ENCODE data around the gene CENPK.
A peak's percentile ranks its signal among the peaks of the same experiment; 100 is the strongest.
"Not testable (repeated sequence)": the region's sequence is repeated elsewhere in the genome, so short reads cannot be mapped to it uniquely, and the experiment has no call there.

Gene CENPK, protein sequence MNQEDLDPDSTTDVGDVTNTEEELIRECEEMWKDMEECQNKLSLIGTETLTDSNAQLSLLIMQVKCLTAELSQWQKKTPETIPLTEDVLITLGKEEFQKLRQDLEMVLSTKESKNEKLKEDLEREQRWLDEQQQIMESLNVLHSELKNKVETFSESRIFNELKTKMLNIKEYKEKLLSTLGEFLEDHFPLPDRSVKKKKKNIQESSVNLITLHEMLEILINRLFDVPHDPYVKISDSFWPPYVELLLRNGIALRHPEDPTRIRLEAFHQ

DNA sequence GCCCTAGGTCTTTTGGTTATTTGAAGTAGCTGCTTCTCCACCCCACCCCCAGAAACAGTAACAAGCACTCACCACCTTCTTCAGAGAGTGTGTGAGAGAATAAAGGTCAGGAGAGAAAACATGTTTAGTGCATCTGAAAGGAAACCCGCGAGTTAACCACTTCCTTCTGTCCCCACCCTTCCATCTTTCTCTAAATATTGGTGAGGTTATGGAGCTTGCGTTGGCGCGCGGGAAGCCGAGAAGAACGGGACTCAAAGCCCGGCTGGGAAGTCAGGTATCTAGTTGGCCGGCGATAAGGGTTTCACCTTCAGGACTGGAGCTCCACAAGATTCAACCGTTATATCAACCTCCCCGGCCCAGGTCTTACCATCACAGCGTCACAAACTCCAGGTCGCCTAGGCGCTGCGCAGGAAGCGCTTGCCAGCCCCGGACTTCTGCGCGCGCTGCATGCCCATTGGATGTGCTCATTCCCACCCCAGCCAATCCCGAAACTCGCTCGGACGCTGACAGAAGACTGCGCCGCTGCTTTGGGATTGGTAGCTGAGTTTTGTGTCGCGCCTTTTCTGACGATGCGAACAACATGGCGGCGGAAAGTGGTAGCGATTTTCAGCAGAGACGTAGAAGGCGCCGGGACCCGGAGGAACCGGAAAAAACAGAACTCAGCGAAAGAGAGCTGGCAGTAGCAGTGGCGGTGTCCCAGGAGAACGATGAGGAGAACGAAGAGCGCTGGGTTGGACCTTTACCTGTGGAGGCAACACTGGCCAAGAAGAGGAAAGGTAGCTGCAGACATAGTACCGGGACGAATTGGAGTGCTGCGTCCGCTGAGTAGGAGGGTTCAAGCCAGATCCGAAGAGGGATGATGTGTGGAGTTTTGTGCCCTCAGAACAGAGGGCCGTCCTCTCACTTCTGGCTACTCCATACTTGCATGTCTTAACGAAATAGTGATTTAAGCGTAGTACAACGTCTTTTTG is at the start of gene CENPK, which contains the start of gene PPWD1:
CENPK (minus strand) TSS at position 438 of the 971 bp plus-strand sequence. CDS start 8,261 bp downstream, outside the sequence.
PPWD1 (plus strand) TSS at position 566 of the 971 bp plus-strand sequence; CDS start at position 581, 15 bp downstream.
- DNase-seq: peak; percentile 92

DNA sequence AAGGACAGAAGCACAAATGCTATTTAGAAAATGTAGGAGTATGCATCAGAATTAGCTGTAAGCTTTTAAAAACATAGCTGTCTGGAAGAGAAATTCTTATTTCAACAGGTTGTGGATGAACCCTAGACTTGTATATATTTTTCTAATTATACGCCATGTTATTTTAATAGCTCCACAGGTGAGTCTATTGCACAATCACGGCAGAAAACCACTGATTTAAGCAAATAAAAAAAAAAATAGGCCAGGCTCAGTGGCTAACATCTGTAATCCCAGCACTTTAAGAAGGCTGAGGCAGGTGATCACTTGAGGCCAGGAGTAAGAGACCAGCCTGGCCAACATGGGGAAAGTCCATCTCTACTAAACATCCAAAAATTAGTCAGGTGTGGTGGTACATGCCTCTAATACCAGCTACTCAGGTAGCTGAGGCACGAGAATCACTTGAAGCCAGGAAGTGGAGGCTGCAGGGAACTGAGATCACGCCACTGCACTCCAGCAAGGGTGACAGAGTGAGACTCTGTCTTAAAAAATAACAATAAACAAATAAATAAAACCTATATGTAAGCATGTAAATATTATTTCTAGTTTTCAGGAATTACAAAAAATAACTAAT is 49.4 kb upstream of the CENPK start:
- DNase-seq: no peak

DNA sequence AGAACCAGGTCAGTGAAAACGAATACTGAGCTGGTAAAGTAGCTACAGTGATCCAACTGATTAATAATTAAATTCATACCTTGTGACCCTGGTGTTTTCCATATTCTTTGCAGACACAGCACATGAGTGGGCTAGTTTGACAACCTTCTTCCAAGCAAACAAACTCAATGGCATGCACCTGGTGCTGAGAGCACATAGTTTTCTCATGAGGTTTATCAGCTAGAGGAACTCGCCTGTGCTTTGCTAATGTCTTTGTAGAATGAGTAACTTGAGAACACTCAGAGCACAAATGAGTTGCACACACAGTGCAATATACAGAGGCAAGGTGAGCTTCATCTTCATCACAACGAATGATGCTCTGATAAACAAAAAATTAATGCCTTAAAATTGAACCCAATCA is 48.6 kb upstream of the CENPK start:
- DNase-seq: peak; percentile 23

DNA sequence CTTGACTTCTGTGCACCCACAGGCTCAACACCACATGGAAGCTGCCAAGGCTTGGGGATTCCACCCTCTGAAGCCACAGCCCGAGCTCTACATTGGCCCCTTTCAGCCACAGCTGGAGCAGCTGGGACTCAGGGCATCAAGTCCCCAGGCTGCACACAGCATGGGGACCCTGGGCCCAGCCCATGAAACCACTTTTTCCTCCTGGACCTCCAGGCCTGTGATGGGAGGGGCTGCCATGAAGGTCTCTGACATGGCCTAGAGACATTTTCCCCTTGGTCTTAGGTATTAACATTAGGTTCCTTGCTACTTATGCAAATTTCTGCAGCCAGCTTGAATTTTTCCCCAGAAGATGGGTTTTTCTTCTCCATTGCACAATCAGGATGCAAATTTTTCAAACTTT is 38.8 kb upstream of the CENPK start:
- not testable (repeated sequence) for DNase-seq

DNA sequence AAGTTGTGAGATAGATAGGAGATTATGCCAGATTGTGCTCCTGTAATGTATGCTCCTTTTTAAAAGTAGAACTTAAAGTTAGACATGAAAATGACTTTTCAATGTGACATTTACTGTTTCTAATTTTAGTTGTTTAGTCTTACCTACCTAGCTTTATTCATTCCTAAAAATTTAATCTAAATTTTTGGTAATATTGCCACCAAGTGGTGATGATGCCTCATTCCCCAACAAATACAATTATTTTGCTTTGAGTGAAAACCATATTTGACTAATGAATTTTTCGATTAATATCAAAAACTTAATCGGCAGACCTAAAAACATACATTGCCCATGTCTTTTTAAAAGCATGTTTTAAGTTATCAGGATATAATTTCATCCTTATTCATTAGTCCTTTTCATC is 25.7 kb upstream of the CENPK start:
- no peak for DNase-seq

DNA sequence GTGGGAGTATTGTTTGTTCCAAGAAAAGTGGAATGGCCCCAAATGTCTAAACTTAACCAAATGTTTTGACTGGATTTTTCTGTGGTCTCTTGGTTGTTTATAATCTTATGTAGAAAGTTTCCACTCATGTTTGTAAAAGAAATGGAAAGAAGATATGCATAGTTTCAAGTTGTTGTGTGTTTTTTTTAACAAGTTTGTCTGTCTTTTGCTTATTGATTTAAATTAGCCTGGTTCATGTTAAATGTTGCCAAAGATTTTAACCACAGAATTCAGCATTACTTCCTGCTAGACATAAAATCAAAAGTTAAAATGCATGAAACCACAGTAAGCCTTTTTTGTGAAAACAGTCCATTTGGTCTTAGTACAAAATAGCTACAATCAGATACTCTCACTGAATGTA is 14.2 kb upstream of the CENPK start:
- no peak for DNase-seq

DNA sequence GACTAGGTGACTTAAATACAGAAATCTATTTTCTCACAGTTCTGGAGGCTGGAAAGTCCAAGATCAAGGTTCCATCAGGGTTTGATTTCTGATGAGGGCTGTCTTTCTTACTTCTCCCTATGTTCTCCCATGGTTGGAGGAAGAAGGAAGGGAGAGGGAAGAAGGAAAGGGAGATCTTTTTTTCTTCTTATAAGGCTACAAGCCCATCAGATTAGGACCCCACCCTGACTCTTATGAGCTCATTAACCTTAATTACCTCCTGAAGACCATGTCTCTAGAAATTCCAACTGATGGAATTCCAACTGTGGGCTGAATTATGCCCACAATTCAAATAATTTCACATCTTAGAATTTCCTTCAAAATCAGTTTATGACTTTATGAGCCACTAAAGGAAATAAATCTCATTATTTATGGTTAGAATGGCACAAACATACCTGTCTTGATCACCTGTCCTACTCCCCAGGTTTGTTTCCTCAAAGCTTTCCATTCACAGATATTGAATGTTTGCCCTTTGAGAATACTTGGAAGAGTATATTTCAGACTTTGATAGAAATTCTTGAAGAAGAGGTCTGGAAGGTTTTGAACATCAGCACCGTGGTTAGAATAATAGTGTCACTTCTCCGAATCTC is 7.7 kb upstream of the CENPK start:
- no peak for DNase-seq

DNA sequence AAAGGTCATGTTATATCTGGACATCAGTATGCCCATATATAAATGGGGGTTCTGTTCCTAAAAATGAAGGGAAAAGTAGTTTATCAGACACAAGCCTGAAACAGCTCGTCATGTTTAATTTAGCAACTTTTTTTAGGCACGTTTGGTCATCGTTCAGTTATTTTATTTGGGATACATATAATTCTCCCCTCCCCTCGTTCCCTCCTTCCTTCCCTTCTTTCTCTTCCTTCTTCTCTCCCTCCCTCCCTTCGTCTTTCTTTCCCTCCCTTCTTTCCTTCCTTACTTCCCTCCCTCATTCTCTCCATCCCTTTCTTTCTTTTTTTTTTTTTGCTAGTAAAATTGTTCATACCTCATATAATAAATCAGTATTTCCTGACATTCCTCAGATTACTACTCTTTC is 3.5 kb upstream of the CENPK start:
- DNase-seq: no peak

DNA sequence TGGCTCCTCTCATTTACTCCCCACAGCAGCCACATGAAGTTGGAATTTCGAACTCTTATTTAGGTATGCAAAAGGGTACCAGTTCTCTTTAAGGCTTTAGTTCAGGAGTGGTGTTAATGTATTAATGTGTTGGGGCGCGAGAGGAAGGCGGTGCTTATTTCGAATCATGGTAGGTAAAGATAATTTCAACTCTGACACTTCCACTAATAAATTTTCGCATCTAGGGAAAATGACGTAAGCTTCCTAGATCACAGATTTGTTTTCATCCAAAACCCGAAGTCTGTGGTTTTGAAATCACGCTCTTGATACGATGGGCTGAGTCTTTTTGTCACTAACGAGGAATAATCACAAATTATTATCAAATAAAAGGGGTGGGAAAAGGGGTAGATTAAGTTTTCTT is 809 bp upstream of the CENPK start:
- DNase-seq: no peak

DNA sequence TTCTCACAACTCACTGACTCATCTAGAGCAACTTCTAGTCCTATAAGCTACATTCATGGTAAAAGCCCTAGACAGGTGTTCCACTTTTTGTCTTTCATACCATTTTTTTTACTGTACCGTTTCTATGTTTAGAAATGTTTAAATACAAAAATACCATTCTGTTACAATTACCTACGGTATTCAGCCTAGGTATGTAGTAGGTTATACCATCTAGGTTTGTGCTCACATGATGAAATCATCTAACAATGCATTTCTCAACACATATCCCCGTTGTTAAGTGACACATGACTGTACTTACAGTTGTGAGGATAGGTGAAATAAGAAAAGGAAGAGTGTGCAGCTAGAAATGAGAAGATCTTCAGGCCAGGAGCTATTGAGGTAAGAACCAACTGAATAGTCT is 6.2 kb downstream of the CENPK start:
- no peak for DNase-seq

DNA sequence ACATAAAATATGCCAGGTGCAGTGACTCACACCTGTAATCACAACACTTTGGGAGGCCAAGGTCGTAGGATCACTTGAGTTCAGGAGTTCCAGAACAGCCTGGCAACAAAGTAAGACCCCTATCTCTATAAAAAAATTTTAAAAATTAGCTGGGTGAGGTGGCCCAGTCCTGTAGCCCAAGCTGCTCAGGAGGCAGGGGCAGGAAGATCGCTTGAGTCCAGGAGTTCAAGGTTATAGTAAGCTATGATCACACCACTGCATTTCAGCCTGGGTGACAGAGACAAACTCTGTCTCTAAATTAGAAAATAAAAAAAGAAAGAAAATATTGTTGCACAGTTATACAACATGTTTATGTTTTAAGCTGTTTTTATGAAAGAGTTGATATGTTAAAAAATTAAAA is 6.8 kb downstream of the CENPK start:
- no peak for DNase-seq

DNA sequence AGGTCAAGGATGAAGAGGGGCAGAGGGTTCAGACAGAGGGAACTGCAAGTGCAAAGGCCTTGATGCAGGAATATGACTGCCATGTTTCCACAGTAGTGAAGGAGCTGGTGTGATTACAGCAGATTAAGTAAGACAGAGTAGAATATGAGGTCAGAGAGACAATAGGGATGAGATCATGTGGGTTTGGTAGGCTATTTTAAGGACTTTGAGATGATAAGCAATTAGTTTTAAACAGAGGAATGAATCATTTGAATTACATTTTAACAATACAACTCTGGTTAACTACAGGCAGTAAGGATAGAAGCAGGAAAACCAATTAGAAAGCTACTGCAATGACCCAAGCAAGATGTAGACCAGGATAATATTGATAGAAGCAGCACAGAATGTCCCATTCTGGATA is 7.7 kb downstream of the CENPK start:
- no peak for DNase-seq

DNA sequence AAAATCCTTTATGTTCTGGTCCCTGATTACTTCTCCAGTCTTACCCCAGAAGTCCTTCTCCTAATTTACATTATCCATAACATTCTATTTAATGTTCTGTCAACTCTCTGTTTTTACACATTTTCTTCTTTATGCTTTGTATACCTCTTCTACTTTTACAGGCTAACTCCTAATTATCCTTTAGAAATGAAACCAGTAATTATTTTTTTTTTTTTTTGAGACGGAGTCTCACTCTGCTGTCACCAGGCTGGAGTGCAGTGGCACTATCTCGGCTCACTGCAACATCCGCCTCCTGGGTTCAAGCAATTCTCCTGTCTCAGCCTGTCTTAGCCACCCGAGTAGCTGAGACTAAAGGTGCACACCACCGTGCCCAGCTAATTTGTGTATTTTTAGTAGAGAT is 9.0 kb downstream of the CENPK start:
- DNase-seq: no peak

DNA sequence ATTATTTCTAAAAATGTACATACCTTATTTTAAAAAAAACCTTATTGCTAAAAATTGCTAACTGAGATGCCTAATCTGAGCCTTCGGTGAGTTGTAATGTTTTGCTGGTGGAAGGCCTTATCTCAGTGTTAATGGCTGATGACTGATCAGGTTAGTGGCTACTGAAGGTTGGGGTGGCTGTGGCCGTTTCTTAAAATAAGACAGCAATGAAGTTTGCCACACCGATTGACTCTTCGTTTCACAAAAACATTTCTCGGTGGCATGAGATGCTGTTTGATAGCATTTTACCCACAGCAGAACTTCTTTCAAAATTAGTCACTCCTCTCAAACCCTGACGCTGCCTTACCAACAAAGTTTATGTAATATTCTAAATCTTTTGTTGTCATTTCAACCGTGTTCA is 14.7 kb downstream of the CENPK start:
- no peak for DNase-seq

DNA sequence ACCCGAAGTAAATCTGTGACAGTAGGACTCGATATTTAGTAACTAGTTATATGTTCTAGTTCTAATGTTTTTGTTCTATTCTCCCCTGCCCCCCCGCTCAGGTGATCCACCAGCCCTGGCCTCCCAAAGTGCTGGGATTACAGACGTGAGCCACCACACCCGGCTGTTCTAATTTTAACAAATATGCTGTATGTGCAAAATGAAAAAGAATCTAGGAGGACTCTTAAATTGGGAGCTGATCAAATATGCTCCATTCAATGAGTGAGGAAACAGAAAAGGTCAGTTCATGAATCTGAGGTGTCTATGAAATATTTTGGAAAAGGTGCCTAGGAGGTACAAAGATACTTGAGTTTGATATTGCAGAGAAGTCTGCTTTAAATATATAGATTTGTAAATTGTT is 16.8 kb downstream of the CENPK start:
- no peak for DNase-seq

DNA sequence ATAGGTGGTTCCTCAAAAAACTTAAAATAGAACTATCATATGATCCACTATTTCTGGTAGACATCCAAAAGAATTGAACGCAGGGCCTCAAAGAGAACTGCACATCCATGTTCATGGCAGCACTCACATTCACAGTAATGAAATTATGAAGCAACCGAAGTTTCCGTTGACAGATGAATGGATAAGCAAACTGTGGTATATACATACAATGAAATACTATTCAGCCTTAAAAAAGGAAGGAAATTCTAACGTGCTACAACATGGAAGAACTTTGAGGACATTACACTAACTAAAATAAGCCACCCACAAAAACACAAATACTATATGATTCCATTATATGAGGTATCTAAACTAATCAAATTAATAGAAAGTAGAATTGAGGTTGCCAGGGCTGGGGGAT is 18.5 kb downstream of the CENPK start:
- DNase-seq: no peak

DNA sequence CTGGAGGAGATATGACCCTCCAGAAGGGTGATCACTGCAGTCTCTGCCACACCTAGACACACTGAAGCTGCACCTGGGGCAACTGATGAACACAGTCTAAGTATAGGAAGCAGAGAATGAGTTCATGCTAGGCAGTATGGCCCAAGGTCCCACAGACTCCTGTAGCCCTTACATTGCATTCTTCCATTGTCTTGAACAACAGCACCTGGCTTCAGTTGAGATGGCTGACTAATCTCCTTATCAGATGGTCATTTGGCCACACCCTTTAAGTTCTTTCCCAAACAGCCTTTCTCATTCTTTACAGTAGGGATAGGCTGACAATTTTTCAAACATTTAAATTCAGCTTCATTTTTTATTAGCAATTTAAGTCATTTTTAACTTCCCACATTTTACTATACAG is 23.1 kb downstream of the CENPK start:
- no peak for DNase-seq

DNA sequence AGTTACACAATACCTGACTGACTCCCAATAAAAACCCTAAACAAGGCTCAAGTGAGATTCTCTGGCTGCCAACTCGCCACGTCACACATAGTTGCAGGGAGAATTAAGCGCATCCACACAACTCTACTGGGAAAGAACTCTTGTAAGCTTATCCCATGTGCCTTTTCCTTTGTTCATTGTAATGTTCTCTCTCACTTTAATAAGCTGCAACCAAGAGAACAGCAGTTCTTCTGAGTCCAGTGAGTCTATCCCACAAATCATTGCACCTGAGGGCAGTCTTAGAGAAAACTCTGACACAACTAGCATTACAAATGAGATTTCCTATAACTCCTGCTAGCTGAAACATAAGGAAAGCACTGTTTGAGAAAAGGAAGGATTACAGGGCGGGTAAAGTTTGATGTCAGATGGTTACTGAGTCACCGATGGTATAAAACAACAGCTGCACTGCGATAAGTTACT is 27.4 kb downstream of the CENPK start:
- no peak for DNase-seq

DNA sequence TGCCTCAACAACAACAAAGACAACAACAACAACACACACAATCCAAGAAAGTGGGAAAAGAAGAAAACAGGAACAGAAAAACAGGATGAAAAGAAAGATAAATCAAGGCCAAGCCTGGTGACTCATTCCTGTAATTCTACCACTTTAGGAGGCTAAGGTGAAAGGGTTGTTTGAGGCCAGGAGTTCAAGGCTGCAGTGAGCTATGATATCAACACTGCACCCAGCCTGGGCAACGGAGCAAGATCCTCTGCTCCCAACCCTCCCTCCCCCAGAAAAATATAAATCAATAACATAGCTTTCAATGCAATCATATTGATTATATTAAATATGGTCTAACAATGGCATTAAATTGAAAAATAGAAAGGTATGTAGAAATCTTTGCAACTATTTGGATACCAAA is 32.1 kb downstream of the CENPK start:
- no peak for DNase-seq

DNA sequence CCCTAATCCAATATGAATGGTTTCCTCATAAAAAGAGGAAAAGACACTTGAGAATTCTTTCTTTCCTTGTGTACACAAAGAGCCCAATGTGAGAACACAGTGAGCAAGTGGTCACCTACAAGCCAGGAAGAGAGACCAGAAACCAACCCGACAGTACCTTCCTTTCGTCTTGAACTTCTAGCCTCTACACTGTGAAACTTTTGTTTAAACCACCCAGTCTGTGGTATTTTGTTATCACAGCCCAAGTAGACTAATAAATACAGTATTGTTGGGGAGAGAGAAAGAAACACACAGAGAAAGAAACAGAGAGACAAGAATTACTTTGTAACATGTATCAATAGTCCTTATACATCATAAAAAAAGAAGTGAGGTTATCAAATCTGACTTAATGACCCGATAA is 37.2 kb downstream of the CENPK start:
- DNase-seq: no peak

DNA sequence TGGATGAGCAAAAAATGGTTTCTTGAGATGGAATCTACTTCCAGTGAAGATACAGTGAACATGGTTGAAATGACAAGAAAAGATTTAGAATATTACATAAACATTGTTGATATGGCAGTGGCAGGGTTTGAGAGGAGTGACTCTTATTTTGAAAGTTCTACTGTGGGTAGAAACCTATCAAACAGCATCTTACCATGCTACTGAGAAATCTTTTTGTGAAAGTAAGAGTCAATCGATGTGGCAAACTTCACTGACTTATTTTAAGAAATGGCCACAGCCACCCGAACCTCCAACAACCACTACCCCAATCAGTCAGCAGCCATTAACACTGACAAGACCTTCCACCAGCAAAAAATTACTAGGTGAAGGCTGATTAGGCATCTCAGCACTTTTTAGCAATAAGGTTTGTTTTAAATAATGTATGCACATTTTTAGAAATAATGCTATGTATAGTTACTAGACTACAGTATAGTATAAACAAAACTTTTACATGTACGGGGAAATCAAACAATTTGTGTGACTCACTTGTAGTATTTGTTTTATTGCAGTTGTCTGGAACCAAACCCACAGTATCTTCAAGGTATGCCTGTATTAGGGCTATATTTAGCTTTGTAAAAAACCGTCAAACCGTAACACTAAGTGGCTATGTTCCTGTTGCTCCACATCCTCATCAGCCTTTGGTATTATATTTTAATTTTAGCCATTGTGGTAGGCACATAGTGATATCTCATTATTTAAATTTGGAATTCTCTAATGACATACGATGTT is 50.6 kb downstream of the CENPK start:
- DNase-seq: no peak

DNA sequence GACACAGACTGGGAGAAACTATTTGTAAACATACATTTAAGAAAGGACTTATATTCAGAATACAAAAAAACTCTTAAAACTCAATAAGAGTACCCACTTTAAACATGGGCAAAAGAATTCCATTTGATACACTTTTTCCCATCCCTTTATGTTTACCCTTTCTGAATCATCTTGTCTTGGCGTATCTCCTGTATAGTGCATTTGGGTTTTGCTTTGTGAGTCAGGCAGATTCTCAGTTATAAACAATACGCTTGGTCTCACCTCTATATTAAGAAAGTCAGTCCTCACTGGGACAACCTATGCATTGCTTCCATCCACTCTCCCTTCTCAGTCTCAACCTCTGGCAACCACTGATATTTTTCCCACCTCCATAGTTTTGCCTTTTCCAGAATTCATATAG is 54.0 kb downstream of the CENPK start:
- no peak for DNase-seq
